ENCODE data around the gene D2HGDH.

D2HGDH gene

DNA sequence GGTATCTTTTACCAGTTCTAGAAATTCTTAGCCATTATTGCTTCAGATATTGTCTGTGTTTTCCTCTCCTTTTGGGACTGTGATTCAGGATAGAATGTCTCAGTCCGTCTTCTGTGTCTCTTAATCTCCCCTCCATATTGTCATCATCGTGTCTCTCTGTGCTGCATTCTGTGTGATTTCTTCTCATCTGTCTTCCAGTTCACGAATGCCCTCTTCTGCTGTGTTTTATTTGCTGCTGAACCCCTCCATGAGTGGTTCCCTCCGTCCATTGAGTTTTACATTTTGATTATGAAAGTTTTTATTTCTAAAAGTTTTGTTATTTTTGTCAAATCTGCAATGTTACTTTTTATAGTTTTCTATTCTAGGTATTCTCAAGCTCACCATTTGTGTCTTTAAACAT lies 11.7 kb downstream of the D2HGDH start:
- Histone ChIP-seq H3K4me1 (ENCODE audit: insufficient read depth, poor library complexity, severe bottlenecking) (no peaks in the 10 kb centered on the region), H3K36me3 (ENCODE audit: low read depth) (peaks cover 18% of the 10 kb centered on the region), H3K4me3 (ENCODE audit: severe bottlenecking) (no peak overlapping the region), H3K27me3 (ENCODE audit: insufficient read depth, poor library complexity, severe bottlenecking) (no peaks in the 10 kb centered on the region), H3K27ac (ENCODE audit: poor library complexity, severe bottlenecking) (no peak overlapping the region), H3K9me3 (ENCODE audit: severe bottlenecking) (no peaks in the 10 kb centered on the region)
- DNase-seq (ENCODE audit: low spot score) (no peak), ATAC-seq (ENCODE audit: low read depth) (no peak)
- no peak for TF ChIP-seq CTCF (IDR thresholded peaks at IDR 0.05; ENCODE audit: poor library complexity, severe bottlenecking)

DNA sequence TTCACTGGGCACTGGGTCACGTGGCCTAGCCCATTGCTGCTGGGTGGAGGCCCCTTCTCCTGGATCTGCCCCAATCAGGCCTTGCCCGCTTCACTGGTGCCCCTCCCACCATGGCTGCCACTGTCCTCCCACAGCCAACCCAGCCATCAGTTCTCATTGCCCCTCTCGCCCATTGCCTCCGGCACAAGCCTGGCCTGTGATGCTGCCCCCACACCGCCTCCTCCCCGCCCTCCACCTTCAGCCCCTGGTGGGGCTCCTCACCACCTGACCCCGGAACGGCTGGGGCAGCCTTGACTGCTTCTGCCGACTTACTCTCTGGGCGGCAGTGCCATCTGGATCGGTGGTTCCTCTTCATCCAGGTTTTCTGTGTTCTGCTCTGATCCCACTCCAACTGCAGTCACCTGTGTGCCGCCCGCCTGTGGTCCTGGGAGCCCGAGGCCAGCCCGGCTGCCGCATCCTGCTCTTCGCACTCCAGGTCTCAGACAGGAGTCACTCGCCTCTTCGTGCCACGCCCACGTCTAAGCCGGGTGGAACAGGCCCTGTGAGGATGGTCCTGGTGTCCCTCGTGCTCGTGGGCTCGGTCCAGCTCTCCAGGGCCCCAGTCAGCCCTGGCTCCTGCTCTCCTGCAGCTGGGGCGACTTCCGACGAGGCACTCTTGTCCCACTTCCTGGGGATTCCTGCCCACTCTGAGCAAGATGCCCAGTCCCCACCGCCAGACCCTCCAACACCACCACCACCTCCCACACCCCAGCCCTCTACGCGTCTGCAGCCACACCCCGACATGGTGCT lies 14.2 kb downstream of the D2HGDH start:
- H3K9me3 ChIP-seq (ENCODE audit: severe bottlenecking): no peaks in the 10 kb centered on the region
- DNase-seq (ENCODE audit: low spot score): no peak
- no peak overlapping the region for H3K27ac ChIP-seq (ENCODE audit: poor library complexity, severe bottlenecking)
- no peak overlapping the region for H3K4me3 ChIP-seq (ENCODE audit: severe bottlenecking)
- H3K27me3 ChIP-seq (ENCODE audit: insufficient read depth, poor library complexity, severe bottlenecking): no peaks in the 10 kb centered on the region
- ATAC-seq (ENCODE audit: low read depth): no peak
- peaks cover 18% of the 10 kb centered on the region for H3K36me3 ChIP-seq (ENCODE audit: low read depth)
- no peaks in the 10 kb centered on the region for H3K4me1 ChIP-seq (ENCODE audit: insufficient read depth, poor library complexity, severe bottlenecking)
- TF ChIP-seq CTCF (IDR thresholded peaks at IDR 0.05; ENCODE audit: poor library complexity, severe bottlenecking): no peak

- DNase-seq (ENCODE audit: low spot score): no peak
- Histone ChIP-seq H3K4me3 (ENCODE audit: severe bottlenecking) (no peak overlapping the region), H3K27me3 (ENCODE audit: insufficient read depth, poor library complexity, severe bottlenecking) (no peaks in the 10 kb centered on the region), H3K27ac (ENCODE audit: poor library complexity, severe bottlenecking) (no peak overlapping the region), H3K4me1 (ENCODE audit: insufficient read depth, poor library complexity, severe bottlenecking) (no peaks in the 10 kb centered on the region), H3K9me3 (ENCODE audit: severe bottlenecking) (no peaks in the 10 kb centered on the region), H3K36me3 (ENCODE audit: low read depth) (peaks cover 10% of the 10 kb centered on the region)
- no peak for ATAC-seq (ENCODE audit: low read depth)
- no peak for TF ChIP-seq CTCF (IDR thresholded peaks at IDR 0.05; ENCODE audit: poor library complexity, severe bottlenecking)
Observed at GRCh38 chr2:241750076-241750840, 15.8 kb downstream of the D2HGDH start.

DNA sequence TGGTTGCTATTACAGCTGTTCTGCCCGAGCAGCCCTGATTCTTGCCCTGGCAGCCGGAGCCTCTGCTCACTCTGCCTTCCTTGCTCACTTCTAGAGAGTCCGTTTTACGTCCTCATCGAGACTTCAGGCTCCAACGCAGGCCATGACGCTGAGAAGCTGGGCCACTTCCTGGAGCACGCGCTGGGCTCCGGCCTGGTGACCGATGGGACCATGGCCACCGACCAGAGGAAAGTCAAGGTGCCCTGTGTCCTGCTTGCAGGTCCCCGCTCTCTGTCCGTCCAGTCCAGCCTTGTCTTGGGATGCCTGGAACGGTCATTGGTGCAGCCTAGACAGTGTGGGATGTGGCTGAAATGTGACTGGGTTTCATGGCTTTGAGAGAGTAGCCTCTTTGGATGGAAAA lies 16.7 kb downstream of the D2HGDH start:
- Histone ChIP-seq H3K27me3 (ENCODE audit: insufficient read depth, poor library complexity, severe bottlenecking) (no peaks in the 10 kb centered on the region), H3K36me3 (ENCODE audit: low read depth) (peaks cover 12% of the 10 kb centered on the region), H3K4me3 (ENCODE audit: severe bottlenecking) (no peak overlapping the region), H3K9me3 (ENCODE audit: severe bottlenecking) (no peaks in the 10 kb centered on the region), H3K27ac (ENCODE audit: poor library complexity, severe bottlenecking) (no peak overlapping the region), H3K4me1 (ENCODE audit: insufficient read depth, poor library complexity, severe bottlenecking) (no peaks in the 10 kb centered on the region)
- ATAC-seq (ENCODE audit: low read depth): no peak
- DNase-seq (ENCODE audit: low spot score): no peak
- TF ChIP-seq CTCF (IDR thresholded peaks at IDR 0.05; ENCODE audit: poor library complexity, severe bottlenecking): no peak

DNA sequence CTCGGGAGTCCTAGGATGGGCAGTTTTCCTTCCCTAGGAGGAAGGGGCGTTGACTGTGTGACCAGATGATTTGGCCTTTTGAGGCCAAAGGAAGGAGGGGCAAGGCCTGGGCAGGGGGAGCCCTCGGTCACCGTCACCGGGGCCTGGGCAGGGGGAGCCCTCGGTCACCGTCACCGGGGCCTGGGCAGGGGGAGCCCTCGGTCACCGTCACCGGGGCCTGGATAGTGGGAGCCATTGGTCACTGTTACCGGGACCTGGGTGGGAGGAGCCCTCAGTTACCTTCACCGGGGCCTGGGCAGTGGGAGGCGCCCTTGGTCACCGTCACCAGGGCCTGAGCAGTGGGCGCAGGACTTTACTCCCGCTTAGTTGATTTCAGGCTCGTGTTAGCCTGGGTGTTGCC lies 17.3 kb downstream of the D2HGDH start:
- Histone ChIP-seq H3K27me3 (ENCODE audit: insufficient read depth, poor library complexity, severe bottlenecking) (no peaks in the 10 kb centered on the region), H3K4me3 (ENCODE audit: severe bottlenecking) (no peak overlapping the region), H3K9me3 (ENCODE audit: severe bottlenecking) (no peaks in the 10 kb centered on the region), H3K36me3 (ENCODE audit: low read depth) (peaks cover 13% of the 10 kb centered on the region), H3K27ac (ENCODE audit: poor library complexity, severe bottlenecking) (no peak overlapping the region), H3K4me1 (ENCODE audit: insufficient read depth, poor library complexity, severe bottlenecking) (no peaks in the 10 kb centered on the region)
- ATAC-seq (ENCODE audit: low read depth): no peak
- no peak for TF ChIP-seq CTCF (IDR thresholded peaks at IDR 0.05; ENCODE audit: poor library complexity, severe bottlenecking)
- no peak for DNase-seq (ENCODE audit: low spot score)

All from RWPE2 (cell line).